Measurements from ENCODE around the gene RABGAP1L.

Gene RABGAP1L

DNA sequence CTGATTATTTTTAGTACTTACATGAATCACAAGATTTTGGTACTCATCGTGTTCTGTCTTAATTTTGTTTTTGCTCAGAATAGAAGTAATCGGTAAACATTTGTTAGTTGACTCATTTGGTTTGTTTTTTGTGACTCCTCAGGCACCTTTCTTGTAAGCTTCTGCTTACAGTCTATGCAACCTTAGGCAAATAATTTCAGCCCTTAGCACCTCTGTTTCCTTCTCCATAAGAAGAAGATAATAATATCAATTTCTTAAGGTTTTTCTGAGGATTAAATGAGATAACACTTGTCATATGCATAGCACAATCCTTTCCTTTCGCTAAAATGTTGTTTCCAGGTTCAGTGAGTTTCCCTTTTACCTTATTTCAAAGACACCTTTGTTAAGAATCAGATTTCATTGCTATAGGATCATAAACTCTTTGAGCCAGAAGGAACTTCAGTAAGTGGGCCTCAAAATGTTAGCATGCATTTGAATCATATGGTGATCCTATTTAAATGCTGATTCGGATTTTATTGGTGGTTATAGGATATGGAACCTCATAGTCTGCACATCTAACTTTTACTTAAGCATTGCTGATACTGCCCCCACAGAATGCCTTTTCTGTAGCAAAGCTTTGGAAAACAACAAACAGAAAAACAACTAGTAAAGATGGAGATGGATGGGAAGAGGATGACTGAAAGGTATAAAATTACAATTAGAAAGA is 567.7 kb downstream of the RABGAP1L start:
- DNase-seq = no peak

DNA sequence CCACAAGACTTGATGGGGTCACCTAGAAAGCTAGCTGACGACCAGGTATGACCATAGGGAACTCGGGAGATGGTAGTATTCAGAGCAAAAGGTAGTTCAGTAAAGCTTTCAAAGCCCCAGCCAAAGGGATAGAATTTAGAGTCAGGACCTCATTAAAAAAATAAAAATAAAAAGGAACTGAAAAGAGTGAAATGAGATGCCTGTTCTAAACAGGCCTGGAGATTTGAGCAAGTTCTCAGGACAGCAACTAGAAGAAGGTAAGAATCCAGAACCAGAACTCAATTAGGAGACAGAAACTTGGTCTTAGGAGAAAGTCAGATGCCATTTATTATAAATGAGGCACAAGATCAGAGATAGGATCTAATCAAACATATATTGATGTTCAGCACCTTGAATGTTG is 575.0 kb downstream of the RABGAP1L start:
- no peak for DNase-seq

DNA sequence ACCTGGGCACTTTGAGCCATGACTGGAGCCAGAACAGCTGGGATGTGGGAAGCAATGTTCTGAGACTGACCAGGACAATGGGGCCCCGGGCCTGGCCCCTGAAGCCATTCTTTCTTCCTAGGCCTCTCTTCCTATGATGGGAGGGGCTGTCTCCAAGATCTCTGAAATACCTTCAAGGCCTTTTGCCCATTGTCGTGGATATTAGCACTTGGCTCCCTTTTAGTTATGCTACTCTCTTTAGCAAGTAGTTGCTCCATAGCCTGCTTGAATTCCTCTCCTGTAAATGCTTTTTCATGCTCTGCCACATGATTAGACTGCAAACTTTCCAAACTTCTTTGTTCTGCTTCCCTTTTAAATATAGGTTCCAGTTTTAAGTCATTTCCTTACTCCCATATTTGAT is 577.5 kb downstream of the RABGAP1L start:
- no peak for DNase-seq

DNA sequence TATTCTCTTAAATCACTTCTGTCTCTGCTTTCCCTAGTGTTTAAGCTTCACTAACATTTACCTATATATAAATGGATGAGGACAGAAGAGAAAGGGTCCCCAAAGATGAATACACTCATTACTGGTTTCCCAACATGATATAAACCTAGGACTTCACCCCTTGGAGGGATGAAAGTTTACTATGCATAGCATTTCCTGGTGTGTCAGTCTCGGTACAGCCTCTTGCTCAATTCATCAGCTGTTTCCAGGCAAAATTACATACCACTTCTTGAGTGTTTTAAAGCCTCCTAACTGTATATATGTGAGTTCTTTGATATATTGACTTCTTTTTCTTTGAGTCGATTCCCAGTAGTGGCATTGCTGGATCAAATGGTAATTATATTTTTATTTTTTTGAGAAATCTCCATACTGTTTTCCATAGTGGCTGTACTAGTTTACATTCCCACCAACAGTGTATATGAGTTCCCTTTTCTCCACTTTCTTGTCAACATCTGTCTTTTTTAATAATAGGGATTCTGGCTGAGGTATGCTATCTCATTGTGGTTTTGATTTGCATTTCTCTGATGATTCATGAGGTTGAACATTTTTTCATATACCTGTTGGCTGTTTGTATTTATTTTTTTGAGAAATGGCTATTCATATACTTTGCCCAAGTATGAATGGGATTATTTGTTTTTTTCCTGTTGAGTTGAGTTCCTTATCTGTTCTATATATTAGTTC is 581.1 kb downstream of the RABGAP1L start:
- DNase-seq = no peak

DNA sequence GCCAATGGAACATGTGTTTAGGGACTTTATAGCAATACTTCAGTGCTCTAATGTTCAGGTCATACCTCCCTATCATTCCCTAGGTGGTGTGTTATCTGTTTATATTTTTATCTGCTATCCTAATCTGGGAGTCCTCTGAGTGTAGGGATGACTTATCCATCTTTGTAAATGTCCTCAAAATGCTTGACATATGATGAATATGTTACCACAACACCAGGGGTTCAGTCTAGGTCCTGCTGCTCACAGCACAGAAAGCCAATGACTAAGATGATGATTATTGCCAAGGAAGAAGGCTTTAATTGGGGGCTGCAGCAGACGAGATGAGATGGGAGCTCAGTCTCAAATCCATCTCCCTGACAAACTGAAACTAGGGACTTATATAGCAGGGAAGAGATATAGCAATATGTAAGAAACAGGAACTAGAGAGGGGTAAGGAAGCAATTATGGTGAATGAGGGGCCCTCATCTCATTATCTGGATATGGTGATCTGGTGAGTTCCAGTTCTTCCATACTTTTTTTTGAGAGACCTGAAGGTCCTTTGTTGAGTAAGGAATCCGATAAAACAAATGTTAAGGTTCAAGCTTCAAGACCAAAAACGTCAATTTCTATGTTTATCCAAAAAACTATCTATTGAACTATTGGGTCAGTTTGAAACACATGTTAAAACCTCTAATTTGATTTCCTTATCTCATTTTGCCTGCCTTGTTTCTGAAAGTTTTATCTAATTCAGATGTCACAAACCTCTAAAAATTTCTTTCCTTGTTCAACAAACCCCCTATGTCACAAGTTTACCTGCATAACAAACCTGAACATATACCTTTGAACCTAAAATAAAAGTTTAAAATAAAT is 583.7 kb downstream of the RABGAP1L start:
- no peak for DNase-seq

DNA sequence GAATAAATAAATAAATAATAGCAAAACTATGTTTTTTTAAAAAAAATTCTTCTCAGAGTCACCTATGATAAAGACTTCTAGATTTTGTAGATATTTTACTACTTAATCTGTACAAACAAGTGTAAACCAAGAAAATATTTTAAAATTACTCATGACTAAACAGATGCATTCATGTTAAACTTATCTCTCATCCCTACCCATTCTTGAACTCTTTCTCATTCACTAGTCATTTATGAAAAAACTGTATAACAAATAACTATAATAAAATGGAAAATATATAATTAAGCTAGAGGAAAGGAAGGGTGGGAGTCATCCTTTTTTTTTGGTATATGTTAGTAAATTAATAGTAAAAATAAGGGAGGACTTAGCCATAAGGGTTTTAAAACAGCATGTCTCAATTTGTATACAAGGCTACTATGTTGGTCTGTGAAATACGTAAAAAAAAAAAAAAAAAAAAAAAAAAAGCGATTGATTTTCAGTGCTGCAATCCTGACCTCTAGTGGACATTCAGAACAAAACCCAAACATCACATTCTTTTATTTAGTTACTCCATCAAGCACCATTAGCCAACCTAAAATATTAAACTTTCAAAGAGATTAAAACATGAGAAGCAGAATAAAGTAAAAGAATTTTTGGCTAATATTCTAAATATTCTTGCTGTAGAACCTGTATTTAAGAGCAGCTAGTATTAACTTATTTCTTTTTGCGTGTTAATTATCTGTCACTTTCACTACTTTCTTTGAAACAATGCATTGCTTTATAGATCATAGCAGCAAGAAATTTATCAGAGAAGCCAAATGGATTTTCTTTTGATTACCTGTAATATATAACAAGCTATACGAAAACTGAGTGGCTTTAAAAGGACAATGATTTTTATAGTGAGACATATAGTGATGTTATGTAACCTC is 584.6 kb downstream of the RABGAP1L start:
- DNase-seq = peak; percentile 45

DNA sequence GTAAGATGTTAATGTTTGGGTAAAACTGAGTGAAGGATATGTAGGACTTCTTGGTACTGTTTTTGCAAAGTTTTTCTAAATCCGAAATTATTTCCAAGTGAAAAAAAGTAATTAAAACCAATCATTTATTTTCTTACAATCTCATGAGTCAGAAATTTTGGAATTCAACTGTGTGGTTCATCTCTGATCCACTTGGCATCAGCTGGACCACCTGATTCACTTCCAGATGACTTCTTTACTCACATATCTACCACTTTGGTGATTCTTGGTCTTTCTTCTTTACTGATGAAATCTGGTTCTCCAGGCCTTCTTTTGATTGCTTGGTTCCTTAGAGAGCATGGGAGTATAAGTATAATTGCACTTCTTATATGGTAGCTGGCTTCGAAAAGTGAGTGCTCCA is 585.6 kb downstream of the RABGAP1L start:
- DNase-seq = no peak

DNA sequence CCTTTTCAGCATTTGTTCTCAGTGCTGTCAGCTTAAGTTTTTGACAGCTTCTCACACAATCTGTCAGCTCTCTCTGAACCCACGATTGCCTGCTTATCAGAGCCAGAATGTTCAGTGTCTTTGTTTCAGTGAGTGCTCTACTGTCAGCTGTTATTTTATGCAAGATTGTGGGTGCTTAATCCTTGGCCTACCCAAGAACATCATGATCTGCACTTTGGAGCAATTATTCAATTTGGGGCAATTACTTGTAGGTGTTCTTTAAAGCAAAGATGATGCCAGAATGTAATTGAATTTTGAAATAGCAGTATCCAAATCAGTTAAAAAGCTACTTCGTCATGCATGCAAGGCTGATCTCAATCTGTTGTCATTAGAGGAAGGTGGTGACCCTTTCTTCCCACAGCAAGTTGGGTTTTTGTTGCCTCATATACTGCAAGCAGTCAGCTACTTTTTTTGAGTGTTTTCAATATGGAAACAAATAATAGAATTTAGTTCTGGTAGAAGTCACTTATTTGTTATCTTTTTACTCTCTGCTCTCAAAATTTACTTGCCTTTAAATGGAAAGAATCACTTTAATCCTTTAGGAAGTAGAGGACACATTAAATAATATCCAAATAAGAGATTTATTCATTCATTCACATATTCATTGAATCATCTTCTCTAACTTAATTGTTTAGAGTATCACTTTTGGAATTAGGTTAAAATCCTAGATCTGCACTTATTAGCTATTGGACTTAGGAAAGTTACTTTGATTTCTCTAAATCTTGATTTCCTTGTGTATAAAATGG is 586.9 kb downstream of the RABGAP1L start:
- DNase-seq = no peak

DNA sequence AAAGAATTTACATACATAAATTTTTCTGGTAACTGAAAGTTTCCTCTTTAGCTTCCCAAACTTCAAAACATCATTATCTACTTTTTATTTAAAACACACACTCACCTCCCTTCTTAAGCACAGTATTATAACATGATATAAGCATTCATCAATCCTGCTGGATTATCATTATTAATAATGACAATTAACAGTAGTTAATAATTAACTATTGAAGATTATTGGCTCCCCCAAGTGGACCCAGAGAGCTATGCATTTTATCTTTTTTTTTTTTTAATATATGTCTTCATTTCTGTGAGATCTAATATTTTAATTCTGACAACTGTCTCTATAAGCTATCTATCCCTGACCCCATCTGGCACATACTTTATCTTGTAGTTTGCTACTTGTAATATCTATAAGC is 588.3 kb downstream of the RABGAP1L start:
- DNase-seq = no peak

DNA sequence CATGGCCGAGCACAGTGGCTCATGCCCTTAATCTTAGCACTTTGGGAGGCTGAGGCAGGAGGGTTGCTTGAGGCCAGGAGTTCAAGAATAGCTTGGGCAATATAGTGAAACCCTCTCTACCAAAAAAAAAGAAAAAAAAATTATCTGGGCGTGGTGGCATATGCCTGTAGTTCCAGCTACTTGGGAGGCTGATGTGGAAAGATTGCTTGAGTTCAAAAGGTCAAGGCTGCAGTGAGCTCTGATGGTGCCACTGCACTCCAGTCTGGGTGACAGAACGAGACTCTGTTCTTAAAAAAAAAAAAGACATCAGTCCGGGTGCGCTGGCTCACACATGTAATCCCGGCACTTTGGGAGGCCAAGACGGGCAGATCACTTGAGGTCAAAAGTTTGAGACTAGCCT is 589.3 kb downstream of the RABGAP1L start:
- DNase-seq = no peak

DNA sequence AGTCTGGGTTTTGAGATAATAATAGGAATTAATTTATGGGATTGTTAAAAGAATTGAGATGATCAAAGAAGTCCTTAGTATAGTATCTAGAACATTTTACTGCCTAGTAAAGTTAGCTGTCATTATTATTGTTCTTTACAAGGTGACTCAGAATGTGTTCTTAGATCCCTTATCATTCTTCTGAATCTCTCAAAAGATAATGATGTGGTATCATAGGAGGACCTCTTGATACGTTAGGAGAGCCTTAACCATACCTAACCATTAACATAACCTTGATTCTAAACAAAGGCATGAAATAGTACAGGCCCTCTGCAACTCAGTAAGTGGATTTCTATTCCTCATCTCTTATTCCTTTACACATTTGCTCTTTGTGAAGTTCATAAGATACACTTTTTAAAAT is 593.8 kb downstream of the RABGAP1L start:
- DNase-seq = no peak

DNA sequence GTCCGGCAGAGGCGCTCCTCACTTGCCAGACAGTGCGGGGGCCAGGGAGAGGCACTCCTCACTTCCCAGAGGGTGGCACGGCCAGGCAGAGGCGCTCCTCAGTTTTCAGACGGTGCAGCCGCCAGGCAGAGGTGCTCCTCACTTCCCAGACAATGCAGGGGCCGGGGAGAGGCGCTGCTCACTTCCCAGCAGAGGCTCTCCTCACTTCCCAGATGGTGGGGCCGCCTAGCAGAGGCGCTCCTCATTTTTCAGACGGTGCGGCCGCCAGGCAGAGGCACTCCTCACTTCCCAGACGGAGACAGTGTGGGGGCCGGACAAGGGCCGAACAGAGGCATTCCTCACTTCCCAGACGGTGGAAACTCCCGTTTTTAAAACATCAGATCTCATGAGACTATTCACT is 602.0 kb downstream of the RABGAP1L start:
- DNase-seq = no peak

DNA sequence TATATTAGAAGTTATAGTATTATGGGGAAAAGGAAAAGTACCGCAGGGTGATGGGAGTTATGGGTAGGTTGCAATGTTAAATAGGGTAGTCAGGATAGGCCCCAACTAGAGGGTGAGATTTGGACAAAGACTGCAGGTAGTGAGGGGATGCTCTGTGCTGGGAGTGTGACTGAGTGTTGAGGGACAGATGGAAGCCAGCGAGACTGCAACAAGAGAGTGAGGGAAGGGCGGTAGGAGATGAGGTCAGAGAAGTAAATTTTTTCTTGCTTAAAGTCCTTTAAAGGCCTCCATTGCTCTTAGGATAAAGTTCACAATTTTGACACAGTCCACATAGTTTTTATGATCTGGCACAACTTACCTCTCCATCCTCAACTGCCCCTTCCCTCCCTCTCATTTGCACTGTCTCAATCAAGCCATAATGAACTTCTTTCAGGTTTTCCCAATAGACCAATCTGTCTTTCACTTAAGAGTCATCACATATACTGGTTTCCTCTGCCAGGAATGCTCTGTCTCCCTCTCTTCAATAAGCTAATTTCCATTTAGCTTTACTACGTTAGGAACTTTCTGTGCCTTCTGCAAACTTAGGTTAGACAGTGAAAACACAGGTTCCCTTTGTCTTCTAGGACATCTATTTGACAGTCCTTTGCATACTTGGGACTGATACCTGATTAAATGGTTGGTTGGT is 602.7 kb downstream of the RABGAP1L start:
- DNase-seq = no peak

DNA sequence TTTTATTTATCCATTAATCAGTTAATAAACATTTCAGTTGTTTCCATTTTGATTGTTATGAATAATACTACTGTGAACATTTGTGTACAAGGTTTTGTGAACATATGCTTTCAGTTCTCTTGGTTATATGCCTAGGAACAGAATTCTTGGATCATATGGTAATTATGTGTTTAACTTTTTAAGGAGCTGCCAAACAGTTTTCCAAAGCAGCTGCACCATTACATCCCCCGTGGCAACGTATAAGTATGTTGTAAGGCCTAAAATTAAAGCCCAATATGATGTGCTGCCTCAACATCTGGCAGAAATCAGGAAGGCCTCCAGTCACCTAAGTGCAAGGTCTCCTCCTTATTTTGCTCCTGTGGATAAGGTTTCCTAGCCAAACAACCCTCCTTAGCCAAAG is 604.9 kb downstream of the RABGAP1L start:
- DNase-seq = no peak

DNA sequence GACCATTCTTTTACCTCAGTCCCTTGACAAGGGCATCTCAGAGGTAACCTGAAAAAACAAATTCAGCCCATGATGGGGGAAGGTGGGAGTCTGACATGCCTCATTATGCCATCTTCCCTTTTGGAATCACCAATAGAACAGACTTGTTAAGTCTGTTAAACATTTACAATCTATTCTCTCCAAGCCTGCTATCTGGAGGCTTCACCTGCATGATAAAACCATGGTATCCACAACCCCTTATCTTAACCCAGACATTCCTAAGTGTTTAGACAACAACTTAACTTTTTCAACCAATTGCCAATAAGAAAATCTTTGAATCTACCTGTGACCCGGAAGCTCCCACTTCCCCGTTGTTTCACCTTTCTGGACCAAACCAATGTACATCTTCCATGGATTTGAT is 607.4 kb downstream of the RABGAP1L start:
- no peak for DNase-seq

DNA sequence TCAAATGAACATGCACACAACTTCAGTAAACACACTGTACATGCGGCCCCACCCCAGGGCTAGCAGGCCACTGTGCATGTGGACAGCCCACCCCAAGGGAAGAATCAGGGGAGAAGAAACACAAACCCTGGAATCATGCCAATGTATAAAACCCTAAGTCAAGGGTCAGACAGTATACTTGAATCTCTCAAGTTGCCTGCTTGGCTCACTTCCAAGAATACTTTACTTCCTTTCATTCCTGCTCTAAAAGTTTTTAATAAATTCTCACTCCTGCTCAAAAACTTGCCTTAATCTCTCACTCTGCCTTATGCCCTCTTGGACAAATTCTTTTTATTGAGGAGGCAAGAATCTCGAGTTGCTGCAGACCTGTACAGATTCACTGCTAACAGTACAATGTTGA is 609.2 kb downstream of the RABGAP1L start:
- DNase-seq = no peak

DNA sequence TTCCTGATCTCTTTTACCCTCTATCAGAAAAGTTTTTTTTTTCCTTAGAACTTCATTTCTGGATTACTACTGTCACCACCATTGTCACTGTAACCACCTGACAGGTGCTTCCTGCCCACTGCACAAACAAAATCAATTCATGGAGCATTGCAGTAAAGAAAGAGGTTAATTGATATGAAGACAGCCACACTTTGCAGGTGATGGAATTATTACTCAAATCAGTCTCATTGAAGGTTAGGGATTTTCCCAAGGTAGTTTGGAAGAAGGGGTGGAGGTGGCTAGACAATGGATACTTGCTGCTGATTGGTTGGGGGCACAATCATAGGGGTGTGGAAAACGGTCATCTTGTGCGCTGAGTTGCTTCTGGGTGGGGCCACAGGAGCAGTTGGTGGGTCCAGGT is 609.6 kb downstream of the RABGAP1L start:
- DNase-seq = no peak

DNA sequence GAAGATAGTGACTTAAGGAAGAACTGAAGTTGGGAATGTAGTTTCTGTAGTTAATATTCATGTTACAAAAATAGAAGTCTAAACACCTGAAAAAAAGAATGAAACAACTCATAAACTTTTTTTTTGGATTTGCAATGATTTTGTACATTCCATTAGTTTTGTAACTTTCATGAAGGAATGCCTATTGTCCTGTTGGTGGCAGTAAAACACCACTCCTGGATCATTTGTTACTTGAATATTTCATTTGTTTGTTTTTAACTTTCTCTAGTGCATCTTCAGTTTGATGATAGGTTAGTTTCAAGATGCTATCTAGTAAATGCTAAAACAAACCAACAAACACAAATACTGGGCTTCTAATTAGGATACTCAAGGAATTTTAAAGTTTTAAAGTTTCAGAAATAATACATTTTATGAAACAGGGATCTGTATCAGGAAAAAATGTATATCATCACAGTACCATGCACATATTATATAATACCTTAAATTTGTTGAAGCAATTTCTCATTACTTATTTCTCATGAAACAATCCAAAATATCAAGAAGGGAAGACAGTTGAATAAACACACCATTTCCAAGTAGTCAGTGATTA is 610.7 kb downstream of the RABGAP1L start:
- no peak for DNase-seq

DNA sequence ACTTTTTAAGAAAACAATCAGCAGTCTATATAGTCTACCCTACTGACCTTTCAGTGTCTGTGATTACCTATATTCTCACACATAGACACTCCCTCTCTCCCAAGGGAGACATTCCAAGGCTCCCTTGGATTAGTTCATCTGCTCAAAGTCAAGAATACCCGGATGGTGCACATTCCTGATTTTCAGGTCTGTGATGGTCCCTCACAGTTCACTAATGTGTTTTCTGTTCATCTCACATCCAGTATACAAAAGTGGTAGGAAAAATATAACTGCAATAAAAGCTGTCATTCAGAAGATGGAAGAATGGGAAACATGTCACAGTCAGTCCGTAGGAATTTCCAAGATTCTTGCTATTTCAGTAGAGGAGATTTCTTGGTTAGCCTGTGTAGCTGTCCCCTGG is 616.3 kb downstream of the RABGAP1L start:
- DNase-seq = no peak

DNA sequence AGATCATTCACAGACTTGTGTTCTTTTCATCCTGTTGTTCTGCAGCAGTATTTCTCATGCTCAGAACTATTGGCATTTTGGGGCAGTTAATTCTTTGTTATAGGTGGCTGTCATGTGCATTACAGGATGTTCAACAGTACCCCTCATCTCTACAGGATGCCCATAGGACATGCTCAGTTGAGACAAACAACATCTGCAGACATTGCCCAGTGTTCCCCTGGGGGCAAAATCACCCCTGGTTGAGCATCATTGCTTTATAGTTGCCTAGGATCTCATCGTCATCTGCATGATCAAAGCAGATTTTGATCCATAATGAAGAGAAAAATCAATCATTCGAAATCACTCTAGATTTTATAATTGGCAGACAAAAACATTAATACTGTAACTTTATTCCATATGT is 617.9 kb downstream of the RABGAP1L start:
- DNase-seq = no peak

DNA sequence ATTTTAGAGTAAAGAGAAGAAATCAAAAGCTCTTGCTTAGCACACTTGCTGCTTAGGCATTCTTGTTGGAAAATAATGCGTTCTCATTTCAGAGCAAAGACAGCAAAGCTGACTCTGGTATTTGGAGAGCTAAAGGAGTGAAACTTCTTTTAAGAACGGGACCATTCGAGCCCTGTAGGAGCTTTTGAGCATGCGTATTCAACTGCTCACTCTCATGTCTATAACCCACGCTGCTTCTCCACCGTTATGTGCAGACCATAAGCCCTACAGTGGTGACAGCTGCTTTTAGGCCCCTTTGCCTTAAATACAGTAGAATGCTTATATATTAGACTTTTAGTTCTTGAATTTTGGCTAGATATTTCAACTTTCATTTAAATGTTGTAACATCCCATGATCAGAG is 626.2 kb downstream of the RABGAP1L start:
- DNase-seq = no peak

Measured in NCI-H1105 (cell line).